NCI-H1048 (cell line): ENCODE data around the gene PLEKHA3.
"Not testable (repeated sequence)": the region's sequence is repeated elsewhere in the genome, so short reads cannot be mapped to it uniquely, and the experiment has no call there.

ENCODE experiments used
- DNase-seq: peaks from one replicate; lab custom pipeline; 2025; lab: John Stamatoyannopoulos, UW

The PLEKHA3 gene

DNA sequence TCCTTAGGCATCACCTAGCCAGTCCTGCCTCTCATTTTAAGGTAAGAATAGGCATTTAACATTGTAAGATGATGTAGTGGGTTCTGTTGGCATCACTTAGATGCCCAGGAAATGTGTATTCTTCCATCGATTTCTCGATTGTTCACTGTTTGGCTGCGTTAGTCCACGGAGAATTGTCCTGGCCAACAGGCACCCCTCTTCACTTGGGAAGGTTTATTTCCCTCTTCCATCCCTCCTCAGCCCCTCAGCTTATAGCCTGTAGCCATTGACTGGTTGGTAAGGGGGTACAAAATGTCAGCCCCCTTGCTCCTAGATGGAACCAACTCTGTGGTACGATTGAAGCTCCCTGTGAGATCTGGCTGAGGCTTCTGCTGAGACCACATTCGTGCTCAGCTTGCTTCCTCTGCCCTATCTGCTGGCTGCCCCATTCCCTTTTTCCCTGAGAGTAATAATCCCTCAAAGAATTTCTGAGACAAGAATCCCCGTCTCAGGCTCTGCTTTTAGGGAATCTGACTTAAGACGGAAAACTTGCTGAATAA, 43.4 kb downstream of the PLEKHA3 start:
- DNase-seq = no peak

DNA sequence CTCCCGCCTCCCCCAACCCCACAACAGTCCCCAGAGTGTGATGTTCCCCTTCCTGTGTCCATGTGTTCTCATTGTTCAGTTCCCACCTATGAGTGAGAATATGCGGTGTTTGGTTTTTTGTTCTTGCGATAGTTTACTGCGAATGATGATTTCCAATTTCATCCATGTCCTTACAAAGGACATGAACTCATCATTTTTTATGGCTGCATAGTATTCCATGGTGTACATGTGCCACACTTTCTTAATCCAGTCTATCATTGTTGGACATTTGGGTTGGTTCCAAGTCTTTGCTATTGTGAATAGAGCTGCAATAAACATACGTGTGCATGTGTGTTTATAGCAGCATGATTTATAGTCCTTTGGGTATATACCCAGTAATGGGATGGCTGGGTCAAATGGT, 44.8 kb downstream of the PLEKHA3 start:
- not testable (repeated sequence) for DNase-seq

DNA sequence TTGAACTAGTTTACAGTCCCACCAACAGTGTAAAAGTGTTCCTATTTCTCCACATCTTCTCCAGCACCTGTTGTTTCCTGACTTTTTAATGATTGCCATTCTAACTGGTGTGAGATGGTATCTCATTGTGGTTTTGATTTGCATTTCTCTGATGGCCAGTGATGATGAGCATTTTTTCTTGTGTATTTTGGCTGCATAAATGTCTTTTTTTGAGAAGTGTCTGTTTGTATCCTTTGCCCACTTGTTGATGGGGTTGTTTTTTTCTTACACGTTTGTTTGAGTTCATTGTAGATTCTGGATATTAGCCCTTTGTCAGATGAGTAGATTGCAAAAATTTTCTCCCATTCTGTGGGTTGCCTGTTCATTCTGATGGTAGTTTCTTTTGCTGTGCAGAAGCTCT, 45.2 kb downstream of the PLEKHA3 start:
- not testable (repeated sequence) for DNase-seq

DNA sequence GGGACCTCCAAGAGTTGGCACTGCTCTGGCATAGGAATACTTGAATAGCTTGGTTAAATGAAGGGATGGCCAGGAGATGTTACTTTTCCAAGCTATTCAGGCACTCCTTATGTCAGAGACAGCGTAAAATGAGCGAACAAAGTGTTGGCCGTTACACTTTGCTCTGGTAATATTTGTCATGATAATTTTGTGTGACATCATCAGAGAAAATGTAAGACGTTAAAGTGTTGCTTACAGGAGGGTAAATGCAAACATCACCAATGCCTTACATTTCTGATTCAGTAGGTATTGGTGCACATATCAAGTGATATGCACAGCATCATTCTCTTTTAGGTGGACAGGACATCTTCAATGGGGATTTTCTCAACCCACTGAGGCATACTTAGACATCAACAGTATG, 46.0 kb downstream of the PLEKHA3 start:
- DNase-seq = no peak

DNA sequence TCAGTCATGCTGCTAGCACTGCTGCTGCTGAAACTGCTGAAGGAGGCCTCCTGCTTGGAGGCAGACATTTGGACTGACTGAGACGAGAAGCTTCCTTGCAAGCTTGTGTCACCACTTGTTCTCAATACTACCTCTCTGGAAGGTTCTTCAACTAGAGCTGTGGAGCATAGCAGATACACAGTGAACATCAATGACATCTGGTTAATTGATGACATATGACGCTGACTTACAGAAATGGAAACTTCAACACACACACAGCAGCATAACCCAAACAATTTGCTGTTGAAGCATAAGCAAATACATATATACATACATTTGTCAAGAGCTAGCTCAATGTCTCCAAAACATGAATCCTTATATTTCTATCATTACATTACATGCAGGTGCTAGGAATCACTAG, 47.3 kb downstream of the PLEKHA3 start:
- no peak for DNase-seq

DNA sequence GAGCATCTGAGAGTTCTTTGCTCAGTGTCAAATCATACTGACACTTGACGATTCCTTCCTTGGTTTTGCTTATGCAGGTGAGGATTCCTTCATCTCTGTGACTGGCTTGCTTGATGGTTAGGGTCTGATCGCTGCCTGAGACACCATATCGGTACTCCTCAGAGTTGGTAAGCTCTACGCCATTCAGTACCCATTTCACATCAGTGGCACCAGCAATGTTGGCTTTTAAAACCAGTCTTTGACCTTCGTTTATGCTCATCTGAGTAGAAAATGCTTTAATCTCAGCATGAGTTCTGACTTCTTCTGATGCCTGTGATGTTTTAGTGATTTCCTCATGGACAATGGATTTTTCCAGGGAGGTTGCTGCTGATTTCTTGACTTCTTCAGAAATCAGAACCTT, 48.4 kb downstream of the PLEKHA3 start:
- no peak for DNase-seq

DNA sequence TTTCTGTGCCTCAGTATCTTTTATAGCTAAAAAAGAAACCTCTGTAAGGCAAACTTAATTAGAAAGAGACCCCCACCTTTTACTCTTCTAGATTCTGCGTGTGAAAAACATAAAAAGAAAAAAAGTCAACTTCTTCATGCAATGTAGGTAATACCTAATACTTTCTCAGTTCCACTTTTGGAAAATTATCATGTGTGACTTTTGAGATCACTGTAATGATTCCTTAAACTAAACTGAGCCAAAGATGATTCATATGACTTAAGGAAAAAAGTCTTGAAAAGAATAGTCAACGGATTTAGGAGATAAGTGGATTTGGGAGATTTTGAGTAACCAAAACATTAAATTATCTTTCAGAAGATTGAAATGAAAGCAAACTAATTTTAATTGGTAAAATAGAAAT, 48.9 kb downstream of the PLEKHA3 start:
- DNase-seq = no peak

DNA sequence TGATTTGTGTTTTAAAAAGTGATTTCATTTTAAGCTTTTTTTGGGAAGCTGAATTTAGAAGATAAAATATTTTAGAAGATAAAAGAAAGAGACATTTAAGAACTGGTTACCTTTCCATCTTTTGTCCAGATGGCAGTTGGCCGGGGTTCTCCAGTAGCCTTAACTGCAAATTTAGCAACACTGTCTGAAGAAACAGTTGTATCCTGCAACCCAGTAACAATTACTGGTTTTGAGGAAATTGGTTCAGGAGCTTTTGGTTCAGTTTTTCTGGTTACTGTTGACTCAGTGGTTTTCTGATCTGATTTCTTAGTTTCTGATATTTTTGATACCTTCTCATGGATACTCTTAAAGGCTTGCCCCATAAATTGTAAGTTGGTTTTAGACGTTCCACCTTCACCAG, 49.9 kb downstream of the PLEKHA3 start:
- DNase-seq = no peak

DNA sequence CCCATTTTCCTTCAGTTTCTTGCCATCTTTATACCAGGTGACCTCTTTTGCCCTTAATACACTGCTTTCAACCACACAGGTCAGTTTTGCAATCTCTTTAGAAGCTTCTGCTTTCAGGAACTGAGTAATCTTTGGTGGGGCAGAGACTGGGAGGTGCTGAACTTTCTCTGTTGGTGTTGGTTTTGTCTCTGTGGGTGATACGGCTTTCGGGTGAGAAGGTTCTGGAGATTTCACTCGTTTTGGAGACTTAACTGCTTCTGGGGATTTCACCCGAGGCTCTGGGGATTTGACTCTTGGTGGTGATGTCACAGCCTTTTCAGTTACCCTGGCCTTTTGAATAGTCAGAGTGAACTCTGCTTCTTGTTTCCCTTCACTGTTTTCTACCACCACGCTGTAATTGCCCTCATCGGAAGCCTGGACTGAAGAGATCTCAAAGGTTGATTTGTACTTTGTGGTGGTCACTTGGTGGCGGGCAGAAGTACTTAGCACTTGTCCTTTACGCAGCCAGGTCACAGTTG, 50.4 kb downstream of the PLEKHA3 start:
- DNase-seq = no peak

DNA sequence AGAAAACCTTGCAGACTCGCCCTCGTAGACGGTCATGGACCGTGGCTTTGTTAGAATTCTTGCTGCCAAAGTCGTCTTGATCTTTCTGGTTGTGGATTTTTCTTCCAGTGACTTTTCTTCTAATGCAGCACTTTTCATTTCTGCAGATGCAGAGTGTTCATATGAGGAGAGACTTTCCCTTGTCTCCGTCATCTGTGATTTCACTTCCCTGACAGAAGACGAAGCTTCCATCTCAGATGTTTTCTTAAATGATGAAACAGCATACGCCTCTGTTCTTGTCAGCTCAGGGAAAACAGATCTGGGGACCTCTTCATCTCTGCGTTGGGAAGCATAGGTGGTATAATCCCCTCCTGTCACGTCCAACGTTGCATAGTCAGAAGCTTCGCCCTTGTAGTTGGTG, 50.9 kb downstream of the PLEKHA3 start:
- DNase-seq = no peak

DNA sequence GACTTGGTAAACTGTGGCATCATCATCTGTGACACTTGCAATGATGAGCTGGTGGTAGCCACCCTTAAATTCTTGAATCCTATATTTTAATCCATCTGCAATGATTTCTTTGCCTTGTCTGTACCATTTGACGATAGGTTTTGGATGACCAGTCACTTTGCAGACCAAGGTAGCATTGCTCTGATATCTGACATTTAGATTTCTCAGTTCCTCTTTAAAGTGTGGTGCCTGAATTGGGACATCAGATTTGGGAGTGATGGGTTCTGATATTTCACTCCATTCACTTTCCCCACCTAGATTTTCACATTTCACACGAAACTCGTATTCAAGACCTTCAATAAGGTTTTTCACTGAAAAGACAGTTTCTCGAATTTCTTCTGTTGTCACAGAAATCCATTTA, 55.8 kb downstream of the PLEKHA3 start:
- no peak for DNase-seq

DNA sequence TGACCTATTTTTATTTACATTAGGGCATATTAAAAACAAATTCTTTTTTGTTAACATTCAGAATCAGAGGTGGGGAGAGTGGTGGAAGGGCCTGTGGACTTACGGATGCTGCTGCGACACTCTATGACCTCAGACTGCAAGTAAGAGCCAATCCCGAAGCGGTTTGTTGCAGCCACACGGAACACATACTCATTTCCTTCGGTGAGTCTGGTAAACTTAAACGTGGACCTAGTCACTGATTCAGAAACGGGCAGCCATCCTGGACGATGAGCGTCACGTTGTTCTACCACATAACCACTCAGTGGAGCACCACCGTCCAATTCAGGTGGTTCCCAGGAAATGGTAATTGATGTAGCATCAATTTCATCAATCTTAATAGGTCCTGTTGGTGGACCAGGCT, 61.9 kb downstream of the PLEKHA3 start:
- DNase-seq = no peak

DNA sequence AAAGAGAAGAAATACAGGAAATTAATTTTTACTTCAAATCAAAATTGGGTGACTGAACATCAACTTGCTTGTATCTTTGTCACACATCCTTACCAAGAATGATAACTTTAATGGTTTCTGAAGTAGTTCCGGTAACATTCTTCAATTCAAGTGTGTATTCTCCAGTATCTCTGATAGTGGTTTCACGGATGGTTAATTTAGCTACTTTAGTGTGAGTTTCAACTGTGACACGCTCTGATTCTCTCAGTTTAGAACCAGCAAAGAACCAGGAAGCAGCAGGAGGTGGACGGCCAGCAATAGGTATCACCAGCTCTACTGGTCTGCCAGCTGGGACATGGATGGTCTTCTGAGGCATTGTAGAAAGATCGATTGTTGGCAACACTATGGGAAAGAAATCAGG, 62.3 kb downstream of the PLEKHA3 start:
- no peak for DNase-seq

DNA sequence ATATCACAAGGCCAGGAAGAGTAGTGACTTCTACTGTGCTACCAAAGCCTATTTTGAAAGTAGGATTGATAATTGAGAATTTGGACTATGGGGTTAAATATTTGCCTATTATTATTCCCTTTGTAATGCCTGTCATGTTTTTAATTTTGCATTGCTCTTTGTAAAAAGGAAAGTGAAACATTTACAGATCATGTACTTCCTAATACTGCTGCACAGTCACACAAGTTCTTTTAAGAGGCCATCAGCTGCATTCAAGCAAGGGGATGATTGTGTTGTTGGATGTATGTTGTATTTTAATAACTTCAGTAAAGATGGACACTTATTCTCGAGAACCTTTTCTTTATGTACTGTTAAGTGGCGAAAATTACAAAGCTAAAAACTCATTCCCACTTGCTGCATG, 70.1 kb downstream of the PLEKHA3 start:
- DNase-seq = no peak

DNA sequence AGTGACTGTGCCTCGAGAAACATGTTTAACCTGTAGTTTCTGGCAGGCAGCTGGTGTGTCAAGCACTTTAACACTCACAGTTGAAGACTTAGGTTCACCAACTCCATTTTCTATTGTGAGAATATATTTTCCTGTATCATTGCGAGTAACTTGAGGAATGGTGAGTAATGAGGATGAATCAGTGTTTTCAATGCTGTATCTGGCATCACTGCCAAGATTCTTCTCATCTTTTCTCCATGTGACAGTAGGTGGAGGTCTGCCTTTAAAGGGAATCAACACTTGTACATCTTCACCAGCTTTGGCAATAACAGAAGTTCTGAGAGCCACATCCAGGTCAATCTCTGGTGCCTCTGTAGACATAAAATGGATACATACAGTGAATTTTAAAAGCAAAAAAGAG, 72.8 kb downstream of the PLEKHA3 start:
- DNase-seq = no peak
